GM19468 (cell line): ENCODE measurements around the gene SELENOO.

Experiments
- ATAC-seq: cut with Tn5 transposase; IDR thresholded peaks from one replicate; pipeline ENCODE4 v1.9.1; 2021; ENCODE audit warnings: mild to moderate bottlenecking, moderate library complexity, moderate number of reproducible peaks; ENCODE audit not compliant: unreplicated experiment; ENCODE audit errors: extremely low read depth

The SELENOO gene

DNA sequence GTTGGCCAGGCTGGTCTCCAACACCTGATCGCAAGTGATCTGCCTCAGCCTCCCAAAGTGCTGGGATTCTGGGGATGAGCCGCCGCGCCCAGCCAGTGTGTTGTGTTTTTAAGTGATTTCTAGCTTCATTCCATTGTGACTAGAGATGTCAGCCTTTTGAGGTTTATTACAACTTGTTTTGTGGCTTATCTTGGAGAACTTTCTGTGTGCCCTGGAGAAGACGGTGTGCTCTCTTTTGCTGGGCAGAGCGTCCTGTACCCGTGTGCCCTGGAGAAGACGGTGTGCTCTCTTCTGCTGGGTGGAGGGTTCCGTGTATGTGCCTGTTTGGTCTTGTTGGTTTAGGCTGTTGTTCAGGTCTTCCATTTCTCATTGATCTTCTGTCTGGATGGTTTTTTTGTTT, 12.5 kb downstream of the SELENOO start:
- ATAC-seq, result no peak

DNA sequence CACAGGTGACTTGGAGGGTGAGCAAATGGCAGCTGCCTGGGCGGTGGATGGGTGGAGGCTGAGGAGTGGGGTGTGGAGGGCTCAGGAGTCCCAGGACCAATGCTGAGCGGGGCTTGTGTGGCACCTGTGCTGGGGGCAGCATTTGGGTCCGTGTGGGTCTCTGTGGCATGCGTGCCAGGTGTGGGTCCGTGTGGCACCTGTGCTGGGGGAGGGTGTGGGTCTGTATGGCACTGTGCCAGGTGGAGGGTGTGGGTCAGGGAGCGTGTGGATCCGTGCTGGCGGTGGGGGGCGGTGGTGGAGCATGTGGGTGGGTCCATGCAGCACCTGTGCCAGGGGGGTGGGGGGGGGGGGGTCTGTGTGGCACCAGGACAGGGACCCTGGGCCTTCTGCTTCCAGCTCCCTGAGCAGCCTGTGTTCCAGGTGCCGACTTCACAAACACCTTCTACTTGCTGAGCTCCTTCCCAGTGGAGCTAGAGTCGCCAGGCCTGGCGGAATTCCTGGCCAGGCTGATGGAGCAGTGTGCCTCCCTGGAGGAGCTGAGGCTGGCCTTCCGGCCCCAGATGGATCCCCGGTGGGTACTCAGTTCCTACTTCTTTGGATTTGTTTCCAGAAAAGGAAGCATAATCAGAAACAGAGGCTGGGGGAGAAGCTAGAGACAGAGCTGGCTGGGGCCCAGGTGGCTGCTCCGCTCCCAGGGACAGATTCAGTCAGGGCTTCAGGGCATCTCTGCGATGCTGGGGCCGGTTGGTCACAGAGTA, 14.7 kb downstream of the SELENOO start:
- ATAC-seq, result no peak

DNA sequence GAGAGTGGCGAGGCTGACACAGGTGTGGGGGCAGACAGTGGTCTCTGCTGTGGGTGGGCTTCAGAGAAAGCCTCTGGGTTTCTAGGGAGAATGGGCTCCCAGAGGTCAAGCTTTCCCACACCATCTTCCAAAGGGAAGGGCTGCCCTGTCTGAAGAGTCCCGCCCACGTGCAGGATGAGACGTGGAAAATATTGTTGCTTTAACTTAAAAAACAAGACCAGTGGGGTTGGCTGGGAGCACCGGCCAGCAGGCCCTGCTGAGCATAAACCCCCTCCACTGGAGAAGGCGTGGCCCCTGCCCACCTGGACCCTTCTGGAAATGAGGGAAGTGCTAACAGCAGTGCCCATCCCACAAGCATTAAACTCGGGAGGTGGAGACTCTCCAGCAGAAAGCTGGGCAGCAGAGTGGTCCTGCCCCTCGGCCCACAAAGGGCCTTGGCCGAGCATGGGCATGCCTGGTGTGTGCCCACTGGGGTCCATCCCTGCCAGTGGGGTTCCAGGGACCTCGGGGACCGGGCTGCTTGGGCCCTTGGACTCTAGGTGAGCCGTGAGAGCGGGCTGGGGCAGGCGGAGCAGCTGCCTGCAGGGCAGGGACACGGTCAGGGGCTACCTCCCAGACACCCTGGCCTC, 15.4 kb downstream of the SELENOO start:
- no peak for ATAC-seq

DNA sequence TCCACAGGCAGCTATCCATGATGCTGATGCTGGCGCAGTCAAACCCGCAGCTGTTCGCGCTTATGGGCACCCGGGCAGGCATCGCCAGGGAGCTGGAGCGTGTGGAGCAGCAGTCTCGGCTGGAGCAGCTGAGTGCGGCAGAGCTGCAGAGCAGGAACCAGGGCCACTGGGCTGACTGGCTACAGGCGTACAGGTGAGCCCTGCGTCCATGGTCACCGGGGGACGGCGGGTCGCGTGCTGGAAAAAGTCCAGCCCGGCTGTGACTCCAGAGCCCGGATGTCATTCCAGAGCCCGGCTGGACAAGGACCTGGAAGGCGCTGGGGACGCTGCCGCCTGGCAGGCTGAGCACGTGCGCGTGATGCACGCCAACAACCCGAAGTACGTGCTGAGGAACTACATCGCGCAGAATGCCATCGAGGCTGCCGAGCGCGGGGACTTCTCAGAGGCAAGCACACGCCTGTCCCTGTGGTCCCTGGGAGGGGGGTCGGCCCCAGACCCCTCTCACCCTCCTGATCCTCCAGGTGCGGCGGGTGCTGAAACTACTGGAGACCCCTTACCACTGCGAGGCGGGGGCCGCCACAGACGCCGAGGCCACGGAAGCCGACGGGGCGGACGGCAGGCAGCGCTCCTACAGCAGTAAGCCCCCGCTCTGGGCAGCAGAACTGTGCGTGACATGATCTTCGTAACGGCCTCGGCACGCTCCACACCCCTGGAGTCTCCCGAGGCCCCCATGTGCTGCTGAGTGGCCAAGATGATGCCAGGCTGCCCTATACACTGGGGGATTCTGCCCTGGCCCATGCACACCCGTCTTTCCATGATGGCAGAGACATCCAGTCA, 16.1 kb downstream of the SELENOO start:
- no peak for ATAC-seq

DNA sequence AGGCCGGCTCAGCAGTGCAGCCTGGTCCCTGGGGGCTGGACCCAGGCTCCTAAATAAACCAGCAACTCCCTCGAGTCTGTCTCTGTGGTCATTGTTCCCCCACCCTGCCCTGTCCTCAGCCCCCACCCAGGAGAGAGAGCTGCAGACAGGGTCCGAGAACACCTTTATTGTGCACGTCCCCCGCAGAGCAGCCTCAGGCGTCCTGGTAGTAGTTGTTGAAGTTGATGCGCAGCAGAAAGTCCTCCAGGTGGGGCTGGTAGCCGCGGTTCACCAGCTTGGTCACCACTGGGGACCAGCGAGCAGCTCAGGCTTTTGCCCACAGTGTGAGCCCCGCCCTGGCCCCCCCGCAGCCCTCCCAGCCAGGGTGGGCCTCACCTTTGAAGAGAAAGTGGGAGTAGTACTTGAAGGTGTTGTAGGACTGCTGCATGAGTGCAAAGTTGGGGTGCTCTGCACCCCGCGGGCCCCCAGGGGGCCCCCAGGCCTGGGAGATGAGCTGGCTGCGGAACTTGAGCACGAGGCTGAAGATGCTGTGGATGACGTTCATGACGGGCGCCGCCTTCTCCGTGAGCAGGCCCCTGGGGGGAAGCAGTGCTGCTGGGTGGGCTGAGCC, 16.8 kb downstream of the SELENOO start:
- ATAC-seq, result no peak

DNA sequence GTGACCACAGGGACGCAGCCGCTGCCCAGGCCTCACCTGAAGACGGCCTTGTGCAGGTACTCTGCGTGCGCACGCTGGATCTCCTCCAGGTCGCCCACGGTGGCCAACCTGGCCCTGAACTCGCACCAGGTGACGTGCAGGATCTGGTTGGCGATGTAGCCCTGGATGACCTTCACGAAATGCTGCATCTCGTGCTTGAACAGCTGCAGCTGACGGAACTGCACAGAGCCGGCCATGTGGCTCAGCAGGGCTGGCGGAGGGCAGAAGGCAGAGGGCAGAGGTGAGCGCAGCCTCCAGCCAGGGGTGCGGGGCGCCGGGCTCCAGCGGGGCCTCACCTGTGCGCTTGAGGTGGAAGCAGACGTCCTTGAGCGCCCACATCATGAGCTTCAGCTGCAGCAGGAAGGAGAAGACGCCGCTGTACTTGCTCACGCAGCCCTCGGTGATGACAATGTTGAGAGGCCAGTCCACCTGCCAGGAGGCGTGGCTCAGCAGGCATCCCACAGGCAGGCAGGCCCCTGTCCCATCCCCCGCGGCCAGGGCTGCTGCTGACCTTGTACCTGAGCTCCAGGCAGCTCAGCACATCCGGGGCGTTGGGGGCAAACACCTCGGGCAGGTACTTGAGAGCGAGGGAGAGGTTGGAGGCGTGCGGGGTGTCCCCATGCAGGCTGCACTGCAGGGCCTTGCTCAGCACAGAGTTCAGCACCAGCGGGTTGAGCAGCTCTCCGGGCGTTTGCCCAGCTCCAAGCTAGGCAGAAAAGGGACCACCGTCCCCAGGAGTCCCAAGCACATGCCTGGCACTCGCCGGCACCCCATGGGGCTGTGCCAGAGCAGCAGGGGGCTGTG, 17.6 kb downstream of the SELENOO start:
- no peak for ATAC-seq

DNA sequence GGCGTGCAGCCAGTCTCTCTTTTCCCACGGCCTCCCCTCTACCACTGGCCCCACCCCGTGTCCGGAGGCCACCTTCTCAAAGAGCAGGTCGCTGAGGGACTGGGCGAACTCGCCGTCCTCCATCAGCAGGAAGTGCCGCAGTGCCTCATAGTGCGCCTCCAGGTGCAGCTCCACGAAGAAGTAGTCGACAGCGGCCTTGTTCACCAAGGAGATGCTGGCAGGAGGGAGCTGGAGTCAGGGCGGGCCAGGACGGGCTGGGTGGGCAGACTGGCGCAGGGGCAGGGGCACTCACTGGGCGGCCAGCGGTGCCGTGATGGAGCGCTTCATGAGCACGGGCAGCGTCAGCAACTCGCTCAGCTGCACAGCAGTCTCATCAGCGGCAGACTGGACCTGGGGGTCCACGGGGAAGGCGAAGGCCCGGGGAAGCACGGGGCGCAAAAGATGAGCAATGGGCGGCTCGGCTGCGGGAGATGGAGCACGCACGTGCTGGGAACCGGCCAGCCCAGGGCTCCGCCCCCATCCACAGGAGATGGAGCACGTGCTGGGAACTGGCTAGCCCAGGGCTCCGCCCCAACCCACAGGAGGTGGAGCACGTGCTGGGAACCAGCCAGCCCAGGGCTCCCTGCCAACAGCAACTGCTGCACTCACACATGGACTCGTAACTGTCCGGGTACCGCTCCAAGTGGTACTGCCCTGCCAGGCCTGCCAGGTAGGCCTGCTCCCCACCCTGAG, 18.4 kb downstream of the SELENOO start:
- no peak for ATAC-seq

DNA sequence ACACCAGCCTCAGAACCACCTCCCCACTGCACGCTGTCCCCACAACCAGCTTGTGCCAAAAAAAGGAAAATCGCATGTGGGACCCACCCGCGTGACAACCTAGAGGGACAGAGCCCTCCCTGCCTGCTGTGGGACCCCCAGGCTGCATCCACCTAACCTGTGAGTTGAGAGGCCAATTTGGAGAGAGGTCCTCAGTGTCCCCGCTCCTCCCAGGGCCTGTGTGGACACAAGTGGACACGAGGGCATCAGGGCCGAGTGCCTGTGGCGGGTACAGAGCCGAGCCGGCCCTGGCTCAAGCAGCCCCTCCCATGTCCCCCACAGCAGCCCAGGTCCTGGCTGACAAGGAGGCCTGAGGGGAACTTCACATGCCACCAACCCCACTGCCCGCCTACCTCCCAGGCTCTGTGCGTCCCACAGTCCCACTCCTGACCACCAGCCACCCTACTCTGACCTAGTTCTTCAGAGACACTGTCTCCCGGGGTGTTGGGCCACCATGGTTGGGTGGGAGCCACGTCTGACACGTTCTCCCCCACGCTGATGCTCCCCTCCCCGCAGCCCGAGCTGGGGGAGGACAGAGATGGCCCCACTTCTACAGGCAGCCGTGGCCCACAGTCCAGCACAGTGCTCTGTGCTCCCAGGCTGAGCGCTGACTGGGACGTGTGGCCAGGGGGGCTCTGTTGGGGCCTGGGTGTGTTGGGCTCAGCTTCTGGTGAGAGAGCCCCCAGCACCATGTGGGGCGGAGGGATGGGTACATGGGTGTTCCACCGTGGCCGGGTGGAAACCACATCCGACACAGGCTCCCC, 19.2 kb downstream of the SELENOO start:
- no peak for ATAC-seq

DNA sequence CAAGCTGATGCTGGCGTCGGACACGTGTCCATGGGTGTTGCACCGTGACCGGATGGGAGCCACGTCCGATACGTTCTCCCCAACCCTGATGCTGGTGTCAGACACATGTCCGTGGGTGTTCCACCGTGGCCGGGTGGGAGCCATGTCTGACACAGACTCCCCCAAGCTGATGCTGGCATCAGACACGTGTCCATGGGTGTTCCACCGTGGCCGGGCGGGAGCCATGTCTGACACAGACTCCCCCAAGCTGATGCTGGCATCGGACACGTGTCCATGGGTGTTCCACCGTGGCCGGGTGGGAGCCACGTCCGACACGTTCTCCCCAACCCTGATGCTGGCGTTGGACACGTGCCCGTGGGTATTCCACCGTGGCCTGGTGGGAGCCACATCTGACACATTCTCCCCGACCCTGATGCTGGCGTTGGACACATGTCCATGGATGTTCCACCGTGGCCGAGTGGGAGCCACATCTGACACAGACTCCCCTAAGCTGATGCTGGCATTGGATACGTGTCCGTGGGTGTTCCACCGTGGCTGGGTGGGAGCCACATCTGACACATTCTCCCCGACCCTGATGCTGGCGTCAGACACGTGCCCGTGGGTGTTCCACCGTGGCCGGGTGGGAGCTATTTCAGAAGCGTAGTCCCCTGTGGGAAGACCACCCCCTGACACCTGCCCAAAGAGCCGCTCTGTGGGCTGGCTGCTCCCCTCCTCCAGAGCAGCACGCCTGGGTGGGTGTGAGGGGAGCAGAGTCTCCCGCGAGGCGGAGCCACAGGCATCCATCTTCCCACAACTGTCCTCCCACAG, 20.0 kb downstream of the SELENOO start:
- no peak for ATAC-seq

DNA sequence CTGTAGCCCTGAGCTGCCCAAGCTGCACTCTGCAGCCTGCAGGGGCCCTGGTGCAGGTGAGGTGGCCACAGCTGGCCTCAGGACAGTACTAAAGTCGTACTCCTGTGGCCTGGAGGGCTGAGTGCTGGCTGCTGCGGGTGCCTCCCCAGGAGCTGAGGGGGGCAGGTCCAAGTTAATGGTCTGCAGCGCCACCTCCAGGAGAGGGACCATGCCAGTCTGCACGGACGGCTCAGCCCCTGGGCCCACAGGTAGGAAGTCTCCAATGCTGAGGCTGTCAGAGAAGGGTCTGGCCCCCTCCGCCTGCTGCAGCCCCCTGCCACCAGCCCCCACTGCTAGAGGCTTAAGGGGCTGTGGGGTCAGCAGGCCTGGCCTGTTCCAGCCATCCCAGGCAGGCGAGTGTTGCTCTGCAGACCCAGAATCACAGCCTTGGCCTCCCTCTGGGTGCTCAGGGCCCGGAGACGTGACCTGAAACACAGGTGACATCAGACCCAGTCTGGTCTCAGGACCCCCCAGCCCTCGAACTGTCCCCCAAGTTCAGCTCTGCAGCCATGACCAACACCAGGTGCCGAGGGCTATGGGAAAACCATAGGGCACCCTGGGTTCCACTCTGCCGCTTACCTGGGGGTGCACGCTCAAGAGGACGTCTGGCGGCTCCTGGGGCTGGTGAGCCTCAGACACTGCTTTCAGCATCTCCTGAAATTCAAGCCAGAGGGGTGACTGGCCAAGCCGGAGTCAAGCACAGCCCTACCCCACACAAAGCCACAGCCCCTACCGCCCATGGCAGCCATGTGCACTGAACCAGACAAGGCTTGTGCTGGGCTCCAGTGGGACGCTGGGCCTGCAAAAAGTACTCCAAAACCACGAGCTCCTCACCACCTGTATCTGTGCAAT, 20.8 kb downstream of the SELENOO start:
- no peak for ATAC-seq

DNA sequence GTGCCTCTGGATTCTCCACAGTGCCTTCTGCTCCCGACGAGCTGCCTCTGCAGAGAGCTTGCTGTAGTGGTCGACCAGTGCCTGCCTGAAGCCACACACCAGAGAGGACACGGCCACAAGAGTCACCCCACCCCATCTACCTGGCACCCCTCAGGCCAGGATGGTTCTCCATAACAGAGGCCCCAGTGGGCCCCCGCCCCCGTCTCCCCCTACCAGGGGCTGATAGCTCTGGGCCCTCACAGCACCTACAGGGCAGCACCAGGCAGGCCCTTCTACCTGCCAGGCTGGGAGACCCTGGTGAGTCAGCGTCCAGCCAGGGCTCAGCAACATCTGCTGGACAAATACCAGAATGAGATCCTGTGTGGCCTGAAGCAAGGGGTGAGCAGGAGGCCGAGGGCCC, 21.7 kb downstream of the SELENOO start:
- ATAC-seq, result no peak

DNA sequence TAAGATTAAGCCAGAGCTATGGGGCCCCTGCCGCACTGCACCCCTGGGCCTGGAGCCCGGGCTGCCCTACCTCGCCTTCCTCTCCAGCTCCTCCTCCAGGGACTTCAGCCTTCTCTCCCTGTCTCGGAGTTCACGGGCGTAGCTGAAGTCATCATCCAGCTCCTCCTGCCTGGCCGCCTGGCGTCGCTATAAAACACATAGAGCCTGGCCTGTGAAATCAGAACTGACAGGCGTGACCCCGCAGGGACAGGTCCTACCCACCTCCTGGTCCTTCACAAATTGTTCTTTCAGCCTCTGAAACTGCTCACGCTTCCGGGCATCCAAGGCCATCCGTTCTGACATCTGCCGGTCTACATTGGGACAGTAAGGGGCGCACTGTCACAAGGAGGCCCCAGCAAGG, 23.3 kb downstream of the SELENOO start:
- no peak for ATAC-seq

DNA sequence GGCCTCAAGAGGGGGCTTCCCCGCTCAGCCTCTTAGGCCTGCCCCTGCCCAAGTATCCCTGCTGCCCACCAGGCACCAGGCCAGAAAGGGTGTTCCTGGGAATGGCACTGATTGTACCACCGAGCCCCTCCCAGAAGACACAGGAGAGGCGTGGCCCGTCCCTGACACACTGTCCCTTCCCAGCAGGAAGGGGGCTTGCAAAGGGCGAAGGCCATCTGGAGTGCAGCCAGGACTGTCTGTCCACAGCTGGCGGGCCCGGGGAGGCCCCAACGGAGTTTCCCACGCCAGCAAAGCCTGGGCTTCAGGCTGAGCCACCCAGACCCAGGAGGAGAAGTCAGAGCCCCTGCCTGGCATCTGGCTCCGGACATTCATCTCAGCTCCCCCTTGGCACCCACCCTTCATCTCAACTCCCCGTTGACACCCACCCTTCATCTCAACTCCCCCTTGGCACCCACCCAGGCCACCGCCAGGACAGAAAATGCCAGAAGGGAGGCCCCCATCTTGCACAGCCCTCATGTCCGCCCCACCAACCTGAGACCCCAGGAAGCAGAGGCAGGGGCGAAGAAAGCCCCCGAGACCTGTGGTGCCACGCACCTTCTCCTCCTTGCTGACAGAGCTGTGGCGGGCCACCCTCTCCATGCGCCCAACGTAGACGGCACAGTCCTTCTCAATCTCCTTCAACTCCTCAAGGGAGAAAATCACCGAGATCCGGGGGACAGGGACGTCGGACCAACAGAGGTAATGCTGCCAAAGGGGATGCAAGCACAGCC, 24.6 kb downstream of the SELENOO start:
- no peak for ATAC-seq

DNA sequence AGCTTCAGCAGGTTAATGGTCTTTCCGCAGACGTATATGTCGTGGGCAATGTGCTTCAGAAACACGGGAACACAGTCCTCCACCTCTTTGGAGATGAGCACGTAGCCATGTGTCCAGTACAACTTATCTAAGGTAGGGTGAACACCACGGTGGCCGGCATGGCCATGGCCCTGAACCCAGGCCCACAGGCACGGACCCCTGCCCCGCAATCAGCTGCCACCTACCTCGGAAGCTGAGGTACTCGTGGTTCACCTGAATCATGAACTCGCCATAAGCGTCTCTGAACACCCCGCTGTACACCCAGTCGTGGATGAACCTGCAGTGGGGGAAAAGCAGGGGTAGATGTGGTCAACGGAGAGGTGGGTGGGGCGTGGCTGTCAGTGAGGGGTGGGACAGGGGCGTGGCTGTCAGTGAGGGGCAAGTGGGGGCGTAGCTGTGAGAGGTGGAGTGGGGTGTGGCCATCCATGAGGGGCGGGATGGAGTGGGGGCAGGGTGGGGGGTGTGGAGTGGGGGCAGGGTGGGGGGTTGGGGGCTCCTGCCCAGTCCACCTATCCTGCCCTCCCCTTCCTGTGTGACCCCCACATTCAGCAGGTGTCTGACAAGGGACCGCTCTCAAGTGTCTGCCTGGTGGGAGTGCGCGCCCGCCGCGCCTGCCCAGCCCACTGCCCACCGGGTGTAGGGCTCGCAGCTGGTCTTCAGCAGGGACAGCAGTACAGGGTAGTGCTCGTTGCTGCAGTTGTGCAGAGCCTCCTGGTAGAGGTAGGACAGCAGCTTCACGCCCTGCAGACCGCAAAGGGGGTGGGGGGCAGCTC, 25.5 kb downstream of the SELENOO start:
- ATAC-seq, result no peak

DNA sequence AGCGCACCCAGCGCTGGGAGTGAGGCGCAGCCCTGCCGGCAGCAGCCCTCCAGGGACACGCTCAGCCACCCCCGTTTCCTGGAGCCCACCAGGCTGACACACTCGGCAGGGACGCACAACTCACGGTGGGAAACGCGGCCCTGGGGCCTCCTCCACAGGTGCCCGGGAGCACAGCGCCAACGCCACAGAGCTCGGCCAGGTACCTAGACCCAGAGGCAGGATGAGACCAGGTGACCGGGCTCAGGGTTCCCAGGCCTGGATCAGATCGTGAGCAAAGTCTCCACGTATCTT, 26.0 kb downstream of the SELENOO start:
- ATAC-seq, result no peak
